HepG2 (cell line): ENCODE results near the gene SLC38A3. TPM values are rescaled to one million over a fixed set of nuclear protein-coding genes. Genes with fewer than 3 reads are reported as not detected.

Experiments
- AKAP8 ChIP-seq: sonication (generic); formaldehyde crosslinking; IDR thresholded peaks from 2 replicates; pipeline ENCODE4 v1.5.1; 2020; ENCODE audit warnings: mild to moderate bottlenecking, missing genetic modification reagents
- ATF1 ChIP-seq: IDR thresholded peaks from 2 replicates; pipeline ENCODE4 v1.6.1; 2016; ENCODE audit warnings: mild to moderate bottlenecking, control low read depth
- IRX3 ChIP-seq: sonication (generic); formaldehyde crosslinking; IDR thresholded peaks from 2 replicates; pipeline ENCODE4 v1.8.1; 2023; ENCODE audit warnings: mild to moderate bottlenecking, low read depth, missing genetic modification reagents, borderline replicate concordance
- KDM2A ChIP-seq: sonication (generic); formaldehyde crosslinking; IDR thresholded peaks from 2 replicates; pipeline ENCODE4 v1.4.0; 2020; ENCODE audit warnings: low read depth, missing genetic modification reagents, borderline replicate concordance
- KLF12 ChIP-seq: sonication (generic); formaldehyde crosslinking; IDR thresholded peaks from 2 replicates; pipeline ENCODE4 v1.4.0; 2020; ENCODE audit warnings: missing genetic modification reagents, borderline replicate concordance
- PRDM4 ChIP-seq: sonication (generic); formaldehyde crosslinking; IDR thresholded peaks from 2 replicates; pipeline ENCODE4 v1.9.0; 2021; ENCODE audit warnings: missing genetic modification reagents, borderline replicate concordance
- RFX3 ChIP-seq: IDR thresholded peaks from 2 replicates; pipeline ENCODE4 v1.6.1; 2016; ENCODE audit warnings: missing biosample characterization, missing genetic modification reagents
- SPEN ChIP-seq: sonication (generic); formaldehyde crosslinking; IDR thresholded peaks from 2 replicates; pipeline ENCODE4 v1.5.1; 2020; ENCODE audit warnings: low read depth, mild to moderate bottlenecking, missing genetic modification reagents
- TBX2 ChIP-seq: sonication (generic); formaldehyde crosslinking; IDR thresholded peaks from 2 replicates; pipeline ENCODE4 v1.5.0; 2020; ENCODE audit warnings: missing genetic modification reagents, mild to moderate bottlenecking, borderline replicate concordance
- XBP1 ChIP-seq: sonication (generic); formaldehyde crosslinking; IDR thresholded peaks from 2 replicates; pipeline ENCODE4 v1.5.0; 2020; ENCODE audit warnings: missing genetic modification reagents
- ZBED4 ChIP-seq: sonication (generic); formaldehyde crosslinking; IDR thresholded peaks from 2 replicates; pipeline ENCODE4 v1.4.0; 2020; ENCODE audit warnings: missing genetic modification reagents, borderline replicate concordance
- ZHX1 ChIP-seq: sonication (generic); formaldehyde crosslinking; IDR thresholded peaks from 2 replicates; pipeline ENCODE4 v1.8.1; 2022; ENCODE audit warnings: low read depth, mild to moderate bottlenecking, missing genetic modification reagents
- ZNF256 ChIP-seq: sonication (generic); formaldehyde crosslinking; conservative IDR thresholded peaks from 2 replicates; pipeline ENCODE4 v1.4.0; 2020; ENCODE audit warnings: missing genetic modification reagents
- ZNF576 ChIP-seq: sonication (generic); formaldehyde crosslinking; IDR thresholded peaks from 2 replicates; pipeline ENCODE4 v1.4.0; 2020; ENCODE audit warnings: mild to moderate bottlenecking, missing genetic modification reagents
- ZNF781 ChIP-seq: sonication (generic); formaldehyde crosslinking; IDR thresholded peaks from 2 replicates; pipeline ENCODE4 v1.5.1; 2020; ENCODE audit warnings: borderline replicate concordance, mild to moderate bottlenecking, missing genetic modification reagents; ENCODE audit errors: not compliant biosample characterization
- ZNF782 ChIP-seq: sonication (generic); formaldehyde crosslinking; IDR thresholded peaks from 2 replicates; pipeline ENCODE4 v1.4.0; 2020; ENCODE audit warnings: missing genetic modification reagents, mild to moderate bottlenecking, borderline replicate concordance
- polyA plus RNA-seq, 8 experiments: library from polyadenylated mRNA; depleted of rRNA in 3 of 8; stranded (reverse) in 7 of 8; unstranded in 1 of 8; fragments of >200 nt; fragmentation: Illumina TruSeq in 4 of 8; extraction: Trizol in 4 of 8; gene quantifications; 2 replicates each; pipeline versions ENCODE4 v1.2.1 to v1.2.3, GENCODE V29; 2011 to 2016; ENCODE audit warnings: low read depth in 4 of 8, missing spikeins in 1 of 8, mixed read lengths in 1 of 8; ENCODE audit not compliant: insufficient read depth in 1 of 8
- total RNA-seq, 5 experiments: library from RNA; depleted of rRNA; stranded (reverse); fragments of >200 nt; fragmentation: Illumina TruSeq; extraction: Trizol; gene quantifications; 2 replicates each; pipeline ENCODE4 v1.2.3, GENCODE V29; 2016; ENCODE audit warnings: low read depth in 1 of 5
- TF ChIP-seq, protein P1 (sequence below): sonication (generic); formaldehyde crosslinking; IDR thresholded peaks from 2 replicates; pipeline ENCODE4 v1.8.1; 2023; ENCODE audit warnings: mild to moderate bottlenecking, inconsistent platforms, moderate library complexity, missing genetic modification reagents, borderline replicate concordance

Gene SLC38A3
- total and polyA plus RNA-seq, 2 of the 13 experiments (the other 11 are each of a cell fraction or from before 2014, with no cell fraction given), result 29.8 to 164 TPM

DNA sequence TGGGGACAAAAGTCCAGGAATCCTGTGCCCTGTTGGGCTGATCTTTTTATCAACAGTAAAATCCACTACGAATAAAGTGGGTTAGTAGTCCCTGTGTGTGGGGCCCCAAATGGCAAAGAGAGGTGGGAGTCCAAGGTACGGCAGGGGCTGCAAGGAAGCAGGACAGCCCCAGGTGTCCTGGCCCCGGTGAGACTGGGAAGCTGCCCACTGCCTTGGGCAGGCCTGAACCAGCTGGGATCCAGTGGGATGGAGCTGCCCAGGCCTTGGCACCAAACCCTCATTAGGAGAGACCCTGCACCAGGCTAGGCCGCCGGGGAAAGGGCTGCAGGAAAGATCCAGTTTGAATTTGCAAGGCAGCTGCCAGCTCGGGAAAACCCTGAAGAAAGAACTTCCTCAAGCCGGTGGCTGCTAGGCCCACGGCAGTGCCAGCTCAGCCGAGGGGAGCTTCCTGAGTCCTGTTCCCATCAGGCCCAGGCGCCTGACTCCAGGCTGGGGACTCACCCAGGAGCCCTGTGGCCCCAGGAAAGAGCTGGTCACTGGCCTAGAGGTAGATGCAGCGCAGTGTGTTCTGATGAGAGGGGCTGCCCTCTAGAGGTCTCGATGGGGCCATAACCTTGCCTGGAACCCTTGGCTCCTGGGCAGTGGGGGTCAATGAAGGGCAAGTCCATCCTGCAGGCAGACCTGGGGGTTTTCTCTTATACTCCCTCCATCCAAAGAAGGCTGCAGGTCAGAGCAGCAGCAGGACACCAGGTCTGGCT lies 16.5 kb downstream of the SLC38A3 start (continued):
- TF ChIP-seq, protein P1, sequence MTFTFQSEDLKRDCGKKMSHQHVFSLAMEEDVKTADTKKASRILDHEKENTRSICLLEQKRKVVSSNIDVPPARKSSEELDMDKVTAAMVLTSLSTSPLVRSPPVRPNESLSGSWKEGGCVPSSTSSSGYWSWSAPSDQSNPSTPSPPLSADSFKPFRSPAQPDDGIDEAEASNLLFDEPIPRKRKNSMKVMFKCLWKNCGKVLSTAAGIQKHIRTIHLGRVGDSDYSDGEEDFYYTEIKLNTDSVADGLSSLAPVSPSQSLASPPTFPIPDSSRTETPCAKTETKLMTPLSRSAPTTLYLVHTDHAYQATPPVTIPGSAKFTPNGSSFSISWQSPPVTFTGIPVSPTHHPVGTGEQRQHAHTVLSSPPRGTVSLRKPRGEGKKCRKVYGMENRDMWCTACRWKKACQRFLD (CRISPR knock-in tag), result no peak; the same call in 1 of the 2 replicates
- TF ChIP-seq ZNF781 (peak; percentile 40), IRX3 (CRISPR knock-in tag) (no peak), TBX2 (CRISPR knock-in tag) (peak; percentile 18; the same call in 1 of the 2 replicates), ATF1 (CRISPR knock-in tag) (no peak), RFX3 (CRISPR knock-in tag) (no peak), KLF12 (CRISPR knock-in tag) (no peak), SPEN (CRISPR knock-in tag) (peak; percentile 63; the same call in 1 of the 2 replicates), ZNF782 (CRISPR knock-in tag) (peak; percentile 22; the same call in 1 of the 2 replicates), PRDM4 (CRISPR knock-in tag) (0 out of 2 replicates have a peak, but pooled peaks have one; percentile 53), KDM2A (peak; percentile 89), AKAP8 (CRISPR knock-in tag) (peak; percentile 84; the same call in 1 of the 2 replicates), ZNF576 (CRISPR knock-in tag) (0 out of 2 replicates have a peak, but pooled peaks have one; percentile 41), ZHX1 (CRISPR knock-in tag) (0 out of 2 replicates have a peak, but pooled peaks have one; percentile 36), XBP1 (CRISPR knock-in tag) (0 out of 2 replicates have a peak, but pooled peaks have one; percentile 45), ZBED4 (CRISPR knock-in tag) (no peak), ZNF256 (peak; percentile 58; the same call in 1 of the 2 replicates)
